SKM-1 treated with dmso at 0.1 percent for 144 hours (cell line): ENCODE measurements around the gene NBL1.

Experiments used
- DNase-seq: peaks from one replicate; lab custom pipeline; 2025; ENCODE audit not compliant: unreplicated experiment; lab: John Stamatoyannopoulos, UW

NBL1 gene

DNA sequence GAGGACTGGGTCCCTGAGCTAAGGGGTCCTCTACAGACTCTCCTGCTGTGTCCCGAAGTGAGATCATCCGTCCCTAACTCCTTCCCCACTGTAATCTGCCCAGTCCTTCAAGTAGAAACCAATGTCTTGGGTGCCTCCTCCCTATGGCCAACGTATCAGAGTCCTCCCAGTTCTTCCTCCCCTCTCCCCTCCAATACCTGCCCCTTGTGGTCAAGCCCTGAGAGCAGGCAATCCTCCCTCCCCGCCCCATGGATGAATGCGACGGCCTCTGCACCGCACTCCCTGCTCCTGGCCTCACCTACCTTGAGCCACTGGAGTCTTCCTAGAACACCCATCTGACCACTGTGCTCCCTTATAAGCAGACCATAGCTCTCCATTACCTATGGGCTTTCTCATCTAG, 51.7 kb downstream of the NBL1 start:
- DNase-seq, result no peak

DNA sequence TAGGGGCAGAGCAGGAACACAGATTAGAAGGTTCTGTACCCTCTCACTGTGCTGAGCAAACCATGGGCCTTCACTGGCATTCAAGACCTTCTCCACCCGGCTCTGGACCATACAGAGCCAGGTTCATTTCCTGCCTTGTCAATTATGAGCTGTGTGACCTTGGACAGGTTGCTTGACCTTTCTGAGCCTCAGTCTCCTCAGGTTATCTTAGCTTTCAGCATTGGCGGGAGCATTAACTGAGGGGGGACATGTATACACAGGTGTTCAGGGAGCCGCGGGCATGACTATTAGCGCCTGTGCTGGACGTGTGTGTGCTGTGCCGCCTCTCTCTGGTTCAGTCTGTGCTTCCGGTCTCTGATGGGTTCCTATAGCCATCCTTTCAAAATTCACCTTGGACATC, 52.7 kb downstream of the NBL1 start:
- DNase-seq, result no peak

DNA sequence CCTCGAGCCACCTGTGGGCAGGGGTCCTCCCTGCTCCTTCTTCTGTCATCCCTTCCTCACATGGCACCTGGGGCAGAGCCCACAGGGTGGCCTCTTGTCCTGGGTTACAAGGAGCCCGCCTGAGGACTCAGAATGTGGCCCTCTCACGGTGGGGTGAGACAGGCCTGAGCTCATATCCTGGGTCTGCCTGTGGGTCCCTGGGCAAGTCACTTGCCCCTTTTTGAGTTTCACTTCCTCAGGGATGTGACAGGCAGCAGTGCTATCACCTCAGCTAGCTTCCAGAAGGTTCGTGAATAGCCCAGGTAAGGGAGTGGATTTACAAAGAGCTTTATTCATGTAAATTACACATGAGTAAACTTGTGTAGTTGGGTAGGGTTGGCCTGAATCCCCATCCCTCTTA, 54.1 kb downstream of the NBL1 start:
- no peak for DNase-seq

DNA sequence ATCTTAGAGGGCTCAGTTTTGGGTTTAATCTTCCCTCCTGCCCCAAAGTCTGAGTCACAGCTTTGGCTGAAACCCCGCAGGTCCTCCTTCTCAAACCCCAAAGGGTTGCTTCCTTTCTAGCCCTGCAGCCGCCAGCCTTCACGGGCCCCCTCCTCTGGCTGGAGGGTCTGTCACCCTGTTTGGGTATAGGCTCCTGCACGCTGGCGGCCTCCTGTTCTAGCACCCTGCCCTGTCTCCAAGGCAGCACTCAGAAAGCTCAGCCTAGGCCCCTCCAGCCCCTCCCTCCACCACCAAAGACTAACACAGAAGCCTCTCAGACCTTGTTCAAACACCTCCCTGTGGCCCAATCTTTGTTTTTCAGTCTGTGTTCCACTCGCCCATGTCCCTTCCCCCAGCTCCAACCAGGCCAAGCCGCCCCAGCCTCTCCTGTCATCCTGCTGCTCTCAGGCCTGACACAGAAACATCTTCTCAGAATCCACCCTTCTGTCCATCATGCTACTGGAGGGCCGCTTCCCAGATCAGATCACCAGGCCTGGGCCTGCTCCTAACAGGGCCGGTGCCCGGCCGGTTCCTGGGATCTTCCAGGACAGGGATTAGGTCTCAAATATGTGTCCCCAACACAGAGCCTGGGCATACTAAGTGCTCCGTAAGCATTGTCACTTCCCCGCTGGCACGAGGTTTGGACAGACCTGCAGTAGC, 56.1 kb downstream of the NBL1 start:
- DNase-seq, result no peak

DNA sequence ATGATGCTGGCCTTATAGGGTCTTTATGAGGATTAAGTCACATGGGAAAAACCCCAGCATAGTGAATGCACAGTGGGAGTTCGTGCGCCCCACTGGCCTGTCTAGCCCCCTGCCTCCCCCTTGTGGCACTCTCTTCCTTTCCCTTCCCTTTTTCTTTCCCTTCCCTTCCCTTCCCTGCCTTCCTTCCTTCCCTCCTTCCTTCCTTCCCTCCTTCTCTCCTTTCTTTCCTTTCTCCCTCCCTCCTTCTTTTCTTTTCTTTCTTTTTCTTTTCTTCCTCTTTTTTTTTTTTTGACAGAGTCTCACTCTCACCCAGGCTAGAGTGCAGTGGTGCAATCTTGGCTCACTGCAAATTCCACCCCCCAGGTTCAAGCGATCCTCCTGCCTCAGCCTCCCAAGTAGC, 59.2 kb downstream of the NBL1 start:
- no peak for DNase-seq

DNA sequence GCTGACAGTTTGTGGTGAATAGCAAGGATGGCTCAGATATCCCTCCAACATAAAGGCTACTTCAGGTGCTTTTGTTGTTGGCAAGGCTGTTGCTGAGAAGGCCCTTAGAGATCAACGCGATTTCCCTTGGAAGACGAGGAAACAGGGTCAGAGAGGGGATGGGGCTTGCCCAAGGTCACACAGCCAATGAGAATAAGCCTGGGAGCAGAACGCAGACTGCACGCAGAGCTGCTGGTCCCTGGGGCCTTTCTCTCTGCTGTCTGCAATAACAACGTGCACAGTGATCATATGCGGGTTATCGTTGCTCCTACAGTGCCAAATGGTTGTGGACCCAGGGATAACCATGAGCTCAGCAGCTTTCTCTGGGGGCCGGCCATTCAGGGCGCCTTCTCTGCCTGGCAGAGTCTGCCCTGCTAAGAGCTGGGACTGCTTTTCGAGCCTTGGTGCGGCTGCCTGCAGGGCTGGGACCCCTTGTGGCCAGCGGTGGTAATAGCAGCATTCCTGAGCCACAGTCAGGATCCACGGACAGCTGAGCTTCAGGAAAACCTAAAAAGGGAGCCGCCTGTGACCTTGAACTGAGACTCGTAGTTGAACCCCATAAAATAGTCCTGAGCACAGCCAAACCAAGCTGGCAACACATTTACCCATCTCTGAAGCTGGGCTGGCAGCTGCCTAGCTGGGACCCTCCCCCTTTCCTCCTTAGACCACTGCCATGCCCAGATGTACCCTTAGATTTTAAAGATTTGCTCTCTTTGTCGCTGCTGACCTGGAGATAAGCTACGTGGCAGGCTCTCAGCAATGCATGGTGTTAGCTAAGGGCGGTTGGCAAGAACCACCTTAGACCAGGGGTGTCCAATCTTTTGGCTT, 60.4 kb downstream of the NBL1 start:
- peak; percentile 20 for DNase-seq

DNA sequence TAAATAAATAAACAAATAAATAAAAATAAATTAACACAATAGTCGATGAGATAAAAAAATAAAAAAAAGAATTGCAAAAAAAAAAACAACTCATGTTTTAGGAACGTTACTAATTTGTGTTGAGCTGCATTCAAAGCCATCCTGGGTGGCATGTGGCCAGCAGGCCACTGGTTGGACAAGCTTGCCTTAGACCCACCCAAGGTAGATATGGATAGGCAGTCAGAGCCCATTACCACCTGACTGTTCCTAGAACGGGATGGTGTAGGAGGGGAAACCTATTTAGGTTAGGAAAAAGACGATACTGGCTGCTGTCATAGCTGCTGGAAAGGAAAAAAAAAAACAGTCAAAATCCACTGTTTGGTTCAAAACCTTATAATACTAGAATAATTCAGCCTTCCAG, 61.4 kb downstream of the NBL1 start:
- no peak for DNase-seq

DNA sequence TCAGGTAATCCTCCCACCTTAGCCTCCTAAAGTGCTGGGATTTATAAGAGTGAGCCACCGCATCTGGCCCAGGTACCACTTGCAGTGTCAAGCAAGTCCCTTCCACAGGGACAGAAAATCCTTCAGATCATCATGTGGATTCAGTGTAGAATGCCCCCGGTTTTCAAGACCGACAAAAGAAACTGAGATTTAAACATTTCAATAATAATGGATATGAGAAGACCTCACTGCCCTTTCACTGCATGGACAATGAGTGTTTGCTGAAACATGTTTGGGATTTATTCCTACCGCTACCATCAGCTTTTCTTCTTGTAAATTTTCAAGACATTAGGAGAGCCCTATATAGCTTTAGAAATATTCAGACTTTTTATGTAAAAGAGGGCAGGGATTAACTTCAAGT, 62.0 kb downstream of the NBL1 start:
- DNase-seq, result no peak
